Measurements from ENCODE around the gene UPB1. TPM values are rescaled to one million over a fixed set of nuclear protein-coding genes. Genes with fewer than 3 reads are reported as not detected.

UPB1 gene
- total RNA-seq, 1 donor from 2014 or later = 1.3 TPM

DNA sequence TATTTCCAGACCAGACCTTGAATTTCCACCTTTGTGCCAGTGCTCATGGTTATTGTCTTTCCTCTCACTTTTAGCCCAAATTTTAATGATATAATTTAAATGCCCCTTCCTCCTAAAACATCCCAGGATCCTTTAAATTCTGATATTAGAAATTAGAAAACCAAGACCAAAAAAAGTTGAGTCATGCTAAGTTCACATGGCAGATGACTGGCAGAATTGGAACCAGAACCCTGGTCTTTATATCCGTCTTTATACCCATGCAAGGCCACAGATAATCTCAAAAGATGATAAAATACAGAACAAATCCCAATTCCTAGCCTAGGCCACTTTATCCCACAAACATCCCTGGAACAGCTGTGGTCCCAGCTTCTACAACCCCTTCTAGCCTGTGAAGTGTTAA is 41.3 kb upstream of the UPB1 start:
- H3K4me1 Mint-ChIP-seq = peaks cover 19% of the 10 kb centered on the region
- peaks cover 2% of the 10 kb centered on the region for H3K36me3 Mint-ChIP-seq
- peaks cover 4% of the 10 kb centered on the region for H3K9me3 Mint-ChIP-seq
- no peaks in the 10 kb centered on the region for H3K27me3 Mint-ChIP-seq (ENCODE audit: low read depth)
- no peak for TF ChIP-seq CTCF (IDR thresholded peaks at IDR 0.05; ENCODE audit: unreplicated experiment)
- H3K27ac Mint-ChIP-seq = no peak overlapping the region
- no peak for DNase-seq (ENCODE audit: low spot score in 2 of 2, unreplicated experiment in 2 of 2)
- no peak overlapping the region for H3K4me3 Mint-ChIP-seq

DNA sequence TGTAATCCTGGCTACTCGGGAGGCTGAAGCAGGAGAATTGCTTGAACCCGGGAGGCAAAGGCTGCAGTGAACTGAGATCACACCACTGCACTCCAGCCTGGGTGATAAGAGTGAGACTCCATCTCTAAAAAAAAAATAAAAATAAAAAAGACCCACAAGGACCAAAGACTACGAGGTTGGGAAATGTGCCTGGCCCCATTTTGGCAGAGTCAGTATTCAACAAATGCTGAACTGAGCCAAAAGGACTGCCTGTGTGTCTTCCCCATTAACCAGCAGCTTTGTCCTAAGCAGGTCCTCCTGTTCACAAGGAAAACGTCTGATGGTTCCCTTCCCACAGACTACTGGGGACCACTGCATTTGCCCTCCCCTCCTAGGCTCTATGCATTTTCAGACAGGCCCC is 40.1 kb upstream of the UPB1 start:
- Mint-ChIP-seq H3K36me3 (peaks cover 2% of the 10 kb centered on the region), H3K9me3 (peaks cover 4% of the 10 kb centered on the region), H3K4me3 (no peak overlapping the region), H3K27me3 (ENCODE audit: low read depth) (no peaks in the 10 kb centered on the region), H3K27ac (no peak overlapping the region), H3K4me1 (peaks cover 22% of the 10 kb centered on the region)
- no peak for TF ChIP-seq CTCF (IDR thresholded peaks at IDR 0.05; ENCODE audit: unreplicated experiment)
- DNase-seq (ENCODE audit: low spot score in 2 of 2, unreplicated experiment in 2 of 2) = no peak

- no peak for DNase-seq (ENCODE audit: low spot score in 2 of 2, unreplicated experiment in 2 of 2)
- Mint-ChIP-seq H3K9me3 (peaks cover 4% of the 10 kb centered on the region), H3K36me3 (peaks cover 2% of the 10 kb centered on the region), H3K27me3 (ENCODE audit: low read depth) (no peaks in the 10 kb centered on the region), H3K4me3 (no peak overlapping the region), H3K27ac (peak overlapping the region; percentile 72), H3K4me1 (peaks cover 21% of the 10 kb centered on the region)
- no peak for TF ChIP-seq CTCF (IDR thresholded peaks at IDR 0.05; ENCODE audit: unreplicated experiment)
Measured at GRCh38 chr22:24455751-24456426, 39.2 kb upstream of the UPB1 start.

DNA sequence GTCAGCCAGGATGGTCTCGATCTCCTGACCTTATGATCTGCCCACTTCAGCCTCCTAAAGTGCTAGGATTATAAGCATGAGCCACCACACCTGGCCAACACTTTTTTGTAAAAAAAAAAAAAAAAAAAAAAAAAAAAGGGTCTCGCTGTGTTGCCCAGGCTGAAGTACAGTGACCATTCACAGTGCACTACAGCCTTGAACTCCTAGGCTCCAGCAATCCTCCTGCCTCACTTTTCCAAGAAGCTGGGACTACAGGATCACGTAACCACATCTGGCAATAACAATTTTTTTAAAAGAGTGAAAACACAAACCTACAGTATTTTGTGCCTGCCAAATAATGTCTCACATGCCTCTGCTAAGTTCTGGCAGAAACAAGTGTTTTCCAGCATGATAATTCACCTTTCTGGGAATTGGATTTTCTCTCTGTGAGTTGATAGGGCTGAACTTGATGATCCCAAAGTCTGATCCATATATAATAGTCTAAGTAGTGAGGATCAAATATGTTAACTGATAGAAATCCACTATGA is 37.2 kb upstream of the UPB1 start:
- DNase-seq (ENCODE audit: low spot score in 2 of 2, unreplicated experiment in 2 of 2) = no peak
- TF ChIP-seq CTCF (IDR thresholded peaks at IDR 0.05; ENCODE audit: unreplicated experiment) = no peak
- Mint-ChIP-seq H3K27me3 (ENCODE audit: low read depth) (no peaks in the 10 kb centered on the region), H3K4me1 (peaks cover 22% of the 10 kb centered on the region), H3K4me3 (no peak overlapping the region), H3K9me3 (peaks cover 4% of the 10 kb centered on the region), H3K36me3 (no peaks in the 10 kb centered on the region), H3K27ac (no peak overlapping the region)

DNA sequence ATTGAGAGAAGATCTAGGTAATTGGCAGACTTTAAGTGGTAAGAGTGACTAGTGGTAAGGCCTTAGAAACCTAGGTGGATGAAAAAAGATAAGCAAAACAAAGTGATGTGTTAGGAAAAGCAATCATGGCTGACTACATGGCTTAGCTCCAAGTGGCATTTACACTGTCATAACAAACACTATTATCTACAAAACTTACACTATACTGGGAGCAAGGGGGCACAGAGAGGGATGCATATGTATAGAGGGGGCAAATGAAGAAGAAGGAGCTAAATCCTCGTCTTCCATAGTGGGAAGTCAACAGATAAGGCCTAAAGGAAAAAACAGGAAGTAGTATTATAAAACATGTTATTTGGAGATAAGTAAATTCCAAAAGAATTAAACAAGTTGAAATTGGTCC is 35.2 kb upstream of the UPB1 start:
- Mint-ChIP-seq H3K4me3 (no peak overlapping the region), H3K27ac (no peak overlapping the region), H3K36me3 (no peaks in the 10 kb centered on the region), H3K9me3 (peaks cover 7% of the 10 kb centered on the region), H3K4me1 (peaks cover 25% of the 10 kb centered on the region), H3K27me3 (ENCODE audit: low read depth) (no peaks in the 10 kb centered on the region)
- no peak for TF ChIP-seq CTCF (IDR thresholded peaks at IDR 0.05; ENCODE audit: unreplicated experiment)
- DNase-seq (ENCODE audit: low spot score in 2 of 2, unreplicated experiment in 2 of 2) = no peak

Measured in mesothelial cell of epicardium (in vitro differentiated cells).